Cardiac muscle cell (in vitro differentiated cells and primary cell): ENCODE data around the gene ZSCAN30. TPM values are rescaled to one million over a fixed set of nuclear protein-coding genes. Genes with fewer than 3 reads are reported as not detected.

ENCODE experiments used
- DNase-seq, 2 donors: peaks; one replicate each; pipeline versions ENCODE4 v3.0.0 to v3.0.0-alpha.2; 2010 to 2017; ENCODE audit warnings: low read depth in 1 of 2, low spot score in 1 of 2
- H3K27ac ChIP-seq: fragments of 200-600 bp; sonication (generic); 2 replicates; pipeline ENCODE4 v1.5.1; 2016
- H3K27me3 ChIP-seq: fragments of 200-600 bp; sonication (generic); 2 replicates; pipeline ENCODE4 v1.6.0; 2016; ENCODE audit warnings: control low read depth
- H3K36me3 ChIP-seq: fragments of 200-600 bp; sonication (generic); 2 replicates; pipeline ENCODE4 v1.5.1; 2016; ENCODE audit warnings: control low read depth
- H3K4me1 ChIP-seq: fragments of 200-600 bp; sonication (generic); 2 replicates; pipeline ENCODE4 v1.8.1; 2017; ENCODE audit warnings: low read depth, mild to moderate bottlenecking, mixed run types
- H3K4me3 ChIP-seq: fragments of 200-600 bp; sonication (generic); 2 replicates; pipeline ENCODE4 v1.5.1; 2016; ENCODE audit warnings: mild to moderate bottlenecking
- H3K9me3 ChIP-seq: fragments of 200-600 bp; sonication (generic); 2 replicates; pipeline ENCODE4 v1.5.1; 2017; ENCODE audit warnings: low read depth, mild to moderate bottlenecking, control low read depth
- CTCF ChIP-seq: IDR thresholded peaks from 2 replicates; pipeline ENCODE4 v1.5.1; 2012; ENCODE audit warnings: low read depth, mild to moderate bottlenecking, low read length
- polyA plus RNA-seq: library from polyadenylated mRNA; unstranded; fragments of >200 nt; fragmentation: Nextera tagmentation; extraction: Ambion mirVana; gene quantifications from 2 replicates; pipeline ENCODE4 v1.2.1, GENCODE V29; 2016
- total RNA-seq: library from RNA; depleted of rRNA; stranded (reverse); fragments of >200 nt; gene quantifications from 2 replicates; pipeline ENCODE4 v1.2.3, GENCODE V29; 2016

ZSCAN30 gene
- total and polyA plus RNA-seq, 2 experiments from 2014 or later: 19.5 to 29.5 TPM

GRCh38 chr18:35289727-35290093 lies 319 bp downstream of the ZSCAN30 start:
- Histone ChIP-seq H3K9me3 (no peaks in the 10 kb centered on the region), H3K4me1 (no peaks in the 10 kb centered on the region), H3K4me3 (peak overlapping the region; percentile 67), H3K27ac (peak overlapping the region; percentile 84), H3K27me3 (no peaks in the 10 kb centered on the region), H3K36me3 (peaks cover 3% of the 10 kb centered on the region)
- no peak for DNase-seq
- no peak for TF ChIP-seq CTCF

- Histone ChIP-seq H3K4me1 (no peaks in the 10 kb centered on the region), H3K4me3 (peak overlapping the region; percentile 67), H3K36me3 (no peaks in the 10 kb centered on the region), H3K27ac (peak overlapping the region; percentile 84), H3K9me3 (no peaks in the 10 kb centered on the region), H3K27me3 (no peaks in the 10 kb centered on the region)
- peak; percentile 1 to 20 for DNase-seq
- TF ChIP-seq CTCF: no peak
These were observed 736 bp downstream of the ZSCAN30 start for GRCh38 chr18:35289293-35289692.

- TF ChIP-seq CTCF: no peak
- H3K9me3 ChIP-seq: no peaks in the 10 kb centered on the region
These were observed 5.2 kb downstream of the ZSCAN30 start for GRCh38 chr18:35284841-35285240.

GRCh38 chr18:35283923-35284794 lies 5.9 kb downstream of the ZSCAN30 start:
- no peak for DNase-seq
- Histone ChIP-seq H3K4me3 (no peak overlapping the region), H3K27ac (no peak overlapping the region), H3K4me1 (no peaks in the 10 kb centered on the region), H3K36me3 (no peaks in the 10 kb centered on the region), H3K9me3 (no peaks in the 10 kb centered on the region), H3K27me3 (no peaks in the 10 kb centered on the region)
- TF ChIP-seq CTCF: no peak

More at GRCh38 chr18:35284841-35285240, 5.2 kb downstream of the ZSCAN30 start:
- Histone ChIP-seq H3K4me3 (no peak overlapping the region), H3K27me3 (no peaks in the 10 kb centered on the region), H3K4me1 (no peaks in the 10 kb centered on the region), H3K27ac (no peak overlapping the region), H3K36me3 (no peaks in the 10 kb centered on the region)
- no peak for DNase-seq

- no peak for TF ChIP-seq CTCF
- H3K27me3 ChIP-seq: no peaks in the 10 kb centered on the region
- no peaks in the 10 kb centered on the region for H3K9me3 ChIP-seq
- no peaks in the 10 kb centered on the region for H3K4me1 ChIP-seq
- H3K27ac ChIP-seq: no peak overlapping the region
- H3K36me3 ChIP-seq: no peaks in the 10 kb centered on the region
- H3K4me3 ChIP-seq: no peak overlapping the region
- peak in 1 of 2 donors; percentile 64 for DNase-seq
These were observed 7.7 kb downstream of the ZSCAN30 start for GRCh38 chr18:35282353-35282752.
